A549 (cell line): ENCODE data around the gene HAND2.

ENCODE experiments used
- HOXA7 ChIP-seq: fragments of 250-450 bp; sonication (Bioruptor Pico); IDR thresholded peaks from 2 replicates; pipeline ENCODE4 v1.5.0; 2020; ENCODE audit warnings: mild to moderate bottlenecking, moderate library complexity
- NFE2L2 ChIP-seq: fragments of 150-350 bp; conservative IDR thresholded peaks from 2 replicates; pipeline ENCODE4 v1.6.1; 2014; ENCODE audit warnings: low read length
- RFX5 ChIP-seq: fragments of 450-650 bp; IDR thresholded peaks from 2 replicates; pipeline ENCODE4 v1.7.1; 2014; ENCODE audit warnings: antibody characterized with exemption, mild to moderate bottlenecking, moderate library complexity
- TF ChIP-seq, protein P1 (sequence below): fragments of >200 bp; sonication (Bioruptor Twin); formaldehyde crosslinking; IDR thresholded peaks from 3 replicates; pipeline ENCODE4 v1.5.1; 2016
- TF ChIP-seq, protein P2 (sequence below): fragments of 450-650 bp; IDR thresholded peaks from 2 replicates; pipeline ENCODE4 v1.6.1; 2014; ENCODE audit warnings: antibody characterized with exemption
- TF ChIP-seq, protein P3 (sequence below): IDR thresholded peaks from 2 replicates; pipeline ENCODE4 v1.6.1; 2012

DNA sequence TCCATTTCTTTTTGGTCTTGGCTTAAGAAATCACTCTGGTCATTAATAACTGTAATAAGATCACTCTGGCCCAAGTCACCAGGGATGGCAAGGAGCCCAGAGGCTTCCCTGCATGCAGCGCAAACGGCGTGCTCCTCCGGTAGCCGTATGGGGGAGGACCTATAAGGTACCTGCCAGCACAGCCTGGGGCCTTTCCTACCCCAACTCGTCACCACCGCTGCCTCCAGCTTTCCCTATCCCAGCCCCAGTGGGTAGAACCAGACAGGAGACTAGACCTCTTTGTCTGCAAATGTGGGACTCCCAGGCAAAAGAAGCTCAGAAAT lies 25.9 kb downstream of the HAND2 start:
- TF ChIP-seq, protein P1, sequence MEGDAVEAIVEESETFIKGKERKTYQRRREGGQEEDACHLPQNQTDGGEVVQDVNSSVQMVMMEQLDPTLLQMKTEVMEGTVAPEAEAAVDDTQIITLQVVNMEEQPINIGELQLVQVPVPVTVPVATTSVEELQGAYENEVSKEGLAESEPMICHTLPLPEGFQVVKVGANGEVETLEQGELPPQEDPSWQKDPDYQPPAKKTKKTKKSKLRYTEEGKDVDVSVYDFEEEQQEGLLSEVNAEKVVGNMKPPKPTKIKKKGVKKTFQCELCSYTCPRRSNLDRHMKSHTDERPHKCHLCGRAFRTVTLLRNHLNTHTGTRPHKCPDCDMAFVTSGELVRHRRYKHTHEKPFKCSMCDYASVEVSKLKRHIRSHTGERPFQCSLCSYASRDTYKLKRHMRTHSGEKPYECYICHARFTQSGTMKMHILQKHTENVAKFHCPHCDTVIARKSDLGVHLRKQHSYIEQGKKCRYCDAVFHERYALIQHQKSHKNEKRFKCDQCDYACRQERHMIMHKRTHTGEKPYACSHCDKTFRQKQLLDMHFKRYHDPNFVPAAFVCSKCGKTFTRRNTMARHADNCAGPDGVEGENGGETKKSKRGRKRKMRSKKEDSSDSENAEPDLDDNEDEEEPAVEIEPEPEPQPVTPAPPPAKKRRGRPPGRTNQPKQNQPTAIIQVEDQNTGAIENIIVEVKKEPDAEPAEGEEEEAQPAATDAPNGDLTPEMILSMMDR: no peak
- TF ChIP-seq, protein P2, sequence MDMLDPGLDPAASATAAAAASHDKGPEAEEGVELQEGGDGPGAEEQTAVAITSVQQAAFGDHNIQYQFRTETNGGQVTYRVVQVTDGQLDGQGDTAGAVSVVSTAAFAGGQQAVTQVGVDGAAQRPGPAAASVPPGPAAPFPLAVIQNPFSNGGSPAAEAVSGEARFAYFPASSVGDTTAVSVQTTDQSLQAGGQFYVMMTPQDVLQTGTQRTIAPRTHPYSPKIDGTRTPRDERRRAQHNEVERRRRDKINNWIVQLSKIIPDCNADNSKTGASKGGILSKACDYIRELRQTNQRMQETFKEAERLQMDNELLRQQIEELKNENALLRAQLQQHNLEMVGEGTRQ: no peak
- no peak for TF ChIP-seq NFE2L2
- no peak for TF ChIP-seq HOXA7 (CRISPR knock-in tag)
- no peak for TF ChIP-seq RFX5
- TF ChIP-seq, protein P3, sequence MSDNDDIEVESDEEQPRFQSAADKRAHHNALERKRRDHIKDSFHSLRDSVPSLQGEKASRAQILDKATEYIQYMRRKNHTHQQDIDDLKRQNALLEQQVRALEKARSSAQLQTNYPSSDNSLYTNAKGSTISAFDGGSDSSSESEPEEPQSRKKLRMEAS: no peak
